Activated CD8-positive, alpha-beta T cell treated with anti-CD3 and anti-CD28 coated beads, Interleukin-2, amount 10 ng/mL, durations not matched to agents 7 days and 5 days (primary cell): ENCODE results near the gene ZNF48. TPM values are rescaled to one million over a fixed set of nuclear protein-coding genes. Genes with fewer than 3 reads are reported as not detected.
A peak's percentile ranks its signal among the peaks of the same experiment; 100 is the strongest.

Experiments used
- ATAC-seq: fragments of 150-1000 bp; cut with Tn5 transposase; one replicate; pipeline ENCODE4 v1.10.0; 2021; ENCODE audit warnings: moderate library complexity
- CTCF ChIA-PET: fragments of 350-600 bp; sonication (Branson Sonifier 250); formaldehyde crosslinking; loops from one replicate; lab custom pipeline; 2021; ENCODE audit warnings: antibody characterized with exemption; lab: Charles Lee
- POLR2A ChIA-PET: fragments of 350-600 bp; sonication (Branson Sonifier 250); formaldehyde crosslinking; loops from one replicate; lab custom pipeline; 2021; ENCODE audit warnings: antibody characterized with exemption; lab: Charles Lee
- DNase-seq: peaks from one replicate; pipeline ENCODE4 v3.0.0-alpha.2; 2020
- H3K27ac Mint-ChIP-seq: one replicate; pipeline ENCODE4 v1.8.0; 2021; ENCODE audit warnings: mild to moderate bottlenecking, mixed read lengths
- H3K27me3 Mint-ChIP-seq: one replicate; pipeline ENCODE4 v1.8.0; 2021; ENCODE audit warnings: low read depth, mixed read lengths
- H3K36me3 Mint-ChIP-seq: one replicate; pipeline ENCODE4 v1.8.0; 2021; ENCODE audit warnings: low read depth, mixed read lengths
- H3K4me1 Mint-ChIP-seq: one replicate; pipeline ENCODE4 v1.8.0; 2021; ENCODE audit warnings: low read depth, mixed read lengths
- H3K4me3 Mint-ChIP-seq: one replicate; pipeline ENCODE4 v1.8.0; 2021; ENCODE audit warnings: mild to moderate bottlenecking, mixed read lengths
- H3K9me3 Mint-ChIP-seq: one replicate; pipeline ENCODE4 v1.8.0; 2022; ENCODE audit warnings: mixed read lengths; ENCODE audit not compliant: insufficient read depth
- total RNA-seq, 2 experiments: library from RNA; stranded (reverse); gene quantifications; one replicate each; pipeline ENCODE4 v1.2.3, GENCODE V29; 2021

The ZNF48 gene
- total RNA-seq, 2 experiments from 2014 or later: 13.5 to 13.8 TPM

DNA sequence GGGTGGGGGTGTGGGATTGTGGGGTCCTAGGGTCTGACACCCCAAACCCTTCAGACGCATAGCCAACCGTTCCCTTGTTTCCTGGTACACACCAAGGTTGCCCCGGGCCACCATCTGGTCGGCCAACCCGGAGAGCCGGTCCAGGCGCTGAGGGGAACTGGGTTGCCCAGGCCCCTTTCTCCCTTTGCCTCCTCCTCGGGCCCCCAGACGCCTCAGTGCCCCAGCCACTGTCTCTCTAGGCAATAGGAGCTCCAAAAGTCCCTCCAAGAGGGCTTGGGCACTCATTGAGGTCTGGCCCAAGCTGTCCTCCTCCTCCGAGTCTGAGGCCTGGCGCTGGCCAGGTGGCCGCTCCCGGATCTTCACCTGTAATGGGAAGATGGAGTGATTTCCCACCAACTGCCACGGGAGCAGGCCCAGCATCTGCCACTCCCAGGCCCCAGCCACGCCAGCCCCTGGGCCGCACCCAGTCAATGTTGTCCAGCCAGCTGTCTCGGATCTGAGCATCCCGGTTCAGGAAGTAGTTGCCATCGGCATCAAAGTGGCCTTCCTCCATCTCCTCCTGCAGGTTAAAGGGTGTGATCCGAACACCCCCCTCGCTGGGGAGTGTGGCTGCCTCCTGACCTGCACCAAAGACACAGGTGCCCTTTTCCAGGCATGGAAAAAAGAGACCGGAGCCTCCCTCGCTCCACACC is 41.6 kb upstream of the ZNF48 start:
- H3K27ac Mint-ChIP-seq: peak overlapping the region; percentile 30
- H3K4me3 Mint-ChIP-seq: peak overlapping the region; percentile 95
- DNase-seq: no peak

DNA sequence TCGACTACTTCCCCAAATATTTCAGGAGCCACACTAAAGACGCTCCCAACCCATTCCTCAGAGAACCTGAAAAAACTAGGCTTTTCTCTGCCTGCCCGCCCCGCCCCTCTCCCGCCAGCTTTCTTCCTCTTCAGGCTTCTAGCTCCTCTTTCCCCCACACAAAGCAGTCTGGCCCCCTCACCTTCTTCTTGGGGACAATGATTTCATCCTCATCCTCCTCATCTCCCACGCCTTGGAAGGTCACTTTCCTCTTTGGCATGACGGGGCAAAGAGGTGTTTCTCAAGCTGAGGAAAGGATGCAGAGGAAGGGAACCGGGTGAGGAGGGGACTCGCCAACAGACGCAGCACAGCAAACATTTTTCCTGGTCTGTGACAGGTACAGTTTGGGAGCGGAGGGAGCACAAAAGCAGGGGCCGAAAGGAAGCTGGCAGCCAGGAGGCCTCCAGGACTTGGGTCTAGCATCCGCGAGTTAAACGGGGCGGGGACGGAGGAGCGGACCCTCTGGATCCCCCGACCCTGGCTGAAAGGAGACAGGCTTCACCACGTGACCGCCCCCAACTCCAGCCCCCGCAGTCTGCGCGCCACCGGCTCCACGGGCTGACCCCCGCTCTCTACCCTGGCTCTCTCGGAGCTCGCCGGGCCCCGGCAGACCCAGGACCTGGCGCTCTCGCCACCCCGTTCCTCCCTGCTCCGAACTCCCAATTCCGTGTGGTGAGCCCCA is 40.6 kb upstream of the ZNF48 start:
- CTCF ChIA-PET: interaction anchor here (1.4 to 3.3 kb wide), 4 partner anchors 10 to 75 kb away, joined by 3 to 14 read pairs (median 6); partner anchors contain the start of genes DCTPP1 and TBC1D10B
- no peak for DNase-seq

More for the DNA sequence above, 41.6 kb upstream of the ZNF48 start:
- H3K4me1 Mint-ChIP-seq: peaks cover 75% of the 10 kb centered on the region
- no peaks in the 10 kb centered on the region for H3K27me3 Mint-ChIP-seq
- H3K9me3 Mint-ChIP-seq: no peaks in the 10 kb centered on the region
- peaks cover 67% of the 10 kb centered on the region for H3K36me3 Mint-ChIP-seq
- POLR2A ChIA-PET: interaction anchor here (0.5 to 2.0 kb wide), 5 partner anchors 9 to 56 kb away, joined by 3 to 7 read pairs (median 4); partner anchors contain the start of gene TBC1D10B
- CTCF ChIA-PET: interaction anchor here (1.4 to 3.3 kb wide), 4 partner anchors 11 to 76 kb away, joined by 3 to 14 read pairs (median 6); partner anchors contain the start of genes DCTPP1 and TBC1D10B
- no peak for ATAC-seq

DNA sequence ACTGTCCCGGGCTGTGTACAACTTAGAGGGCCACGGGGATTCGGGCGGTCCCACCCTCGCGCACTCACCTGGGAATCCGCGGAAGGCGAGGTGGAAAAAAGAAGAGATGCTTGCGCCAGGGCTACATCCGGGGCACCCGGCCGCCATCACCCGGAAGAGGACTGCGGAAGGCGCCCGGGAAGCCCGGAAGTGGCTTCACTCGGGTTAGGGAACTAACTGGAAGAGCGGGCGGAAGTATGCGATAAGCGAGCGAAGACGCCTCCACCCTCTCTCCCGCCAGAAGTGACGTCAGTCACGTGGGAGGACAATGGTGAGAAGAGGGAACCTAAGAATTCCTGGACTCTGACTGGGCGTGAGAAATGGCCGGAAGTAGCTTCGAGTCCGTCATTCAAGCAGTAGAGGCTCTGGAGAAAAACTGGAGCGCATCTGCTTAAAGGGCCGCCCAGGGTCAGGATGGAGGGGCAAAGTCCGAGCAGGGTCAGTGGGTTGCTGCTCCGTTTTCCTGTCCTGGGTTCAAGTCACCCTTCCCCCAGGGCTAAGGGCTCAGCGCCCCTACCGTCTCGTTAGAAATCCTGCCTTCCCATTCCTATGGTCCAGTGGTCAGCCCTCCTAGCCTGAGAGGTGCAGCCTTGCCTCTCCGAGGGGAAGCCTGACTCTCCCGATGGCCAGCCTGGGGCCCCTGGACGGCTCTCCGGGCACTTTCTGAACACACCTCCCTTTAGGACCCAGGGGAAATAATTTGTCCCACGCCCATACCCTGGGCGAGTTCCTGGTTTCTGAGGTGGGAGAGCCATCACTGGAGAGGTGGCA is 39.9 kb upstream of the ZNF48 start, which contains the start of gene CD2BP2:
CD2BP2 (minus strand) TSS at position 165 of the 810 bp plus-strand sequence. CDS start 627 bp downstream, outside the sequence.
- DNase-seq (peak; percentile 88), ATAC-seq (peak; percentile 83)
- CTCF ChIA-PET: interaction anchor here (1.6 to 3.3 kb wide), 3 partner anchors 10 to 55 kb away, joined by 5 to 14 read pairs (median 8); partner anchors contain the start of gene TBC1D10B
- Mint-ChIP-seq H3K27me3 (no peaks in the 10 kb centered on the region), H3K36me3 (peaks cover 70% of the 10 kb centered on the region), H3K27ac (peak within 1 kb of the TSS; percentile 89), H3K9me3 (no peaks in the 10 kb centered on the region), H3K4me1 (peaks cover 62% of the 10 kb centered on the region), H3K4me3 (peak within 1 kb of the TSS; percentile 95)
- POLR2A ChIA-PET: interaction anchor here (0.6 to 2.0 kb wide), 11 partner anchors 11 to 290 kb away, joined by 3 to 8 read pairs (median 4); partner anchors contain the start of genes ALDOA, SEPTIN1, TBC1D10B and ZNF48

More for the DNA sequence above, 40.6 kb upstream of the ZNF48 start:
- POLR2A ChIA-PET: interaction anchor here (0.6 to 2.0 kb wide), 9 partner anchors 11 to 289 kb away, joined by 3 to 7 read pairs (median 4); partner anchors contain the start of genes ALDOA, TBC1D10B and ZNF48
- H3K36me3 Mint-ChIP-seq: peaks cover 69% of the 10 kb centered on the region
- peaks cover 67% of the 10 kb centered on the region for H3K4me1 Mint-ChIP-seq
- peak overlapping the region; percentile 95 for H3K4me3 Mint-ChIP-seq
- peak; percentile 59 for ATAC-seq
- H3K27me3 Mint-ChIP-seq: no peaks in the 10 kb centered on the region
- peak overlapping the region; percentile 89 for H3K27ac Mint-ChIP-seq
- no peaks in the 10 kb centered on the region for H3K9me3 Mint-ChIP-seq

DNA sequence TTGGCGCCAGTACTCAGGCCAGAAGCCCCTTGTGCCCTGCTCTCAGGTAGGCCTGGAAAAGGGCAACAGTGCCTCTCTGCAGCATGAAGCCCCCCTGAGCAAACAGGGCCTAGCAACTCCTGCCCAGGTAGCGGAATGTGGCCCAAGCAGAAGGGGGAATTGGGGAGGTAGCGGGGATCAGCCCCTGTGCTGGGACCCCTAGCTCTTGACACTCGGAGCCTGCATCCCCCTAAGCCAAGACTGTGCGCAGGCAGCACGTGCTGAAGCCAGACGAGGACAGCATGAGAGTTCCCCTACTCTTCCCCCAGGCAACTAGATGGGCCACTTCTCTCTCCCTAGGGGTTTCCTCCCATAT is 39.3 kb upstream of the ZNF48 start:
- ATAC-seq (no peak), DNase-seq (no peak)
- Mint-ChIP-seq H3K36me3 (peaks cover 69% of the 10 kb centered on the region), H3K4me1 (peaks cover 57% of the 10 kb centered on the region), H3K27me3 (no peaks in the 10 kb centered on the region), H3K27ac (peak overlapping the region; percentile 89), H3K9me3 (no peaks in the 10 kb centered on the region), H3K4me3 (peak overlapping the region; percentile 95)
- ChIA-PET POLR2A (interaction anchor here (0.7 to 2.0 kb wide), 8 partner anchors 15 to 291 kb away, joined by 3 to 8 read pairs (median 4); partner anchors contain the start of genes ALDOA, CORO1A and SEPTIN1), CTCF (interaction anchor here (1.1 to 3.3 kb wide), 2 partner anchors 10 to 15 kb away, joined by 6 to 14 read pairs; partner anchors contain the start of gene TBC1D10B)

DNA sequence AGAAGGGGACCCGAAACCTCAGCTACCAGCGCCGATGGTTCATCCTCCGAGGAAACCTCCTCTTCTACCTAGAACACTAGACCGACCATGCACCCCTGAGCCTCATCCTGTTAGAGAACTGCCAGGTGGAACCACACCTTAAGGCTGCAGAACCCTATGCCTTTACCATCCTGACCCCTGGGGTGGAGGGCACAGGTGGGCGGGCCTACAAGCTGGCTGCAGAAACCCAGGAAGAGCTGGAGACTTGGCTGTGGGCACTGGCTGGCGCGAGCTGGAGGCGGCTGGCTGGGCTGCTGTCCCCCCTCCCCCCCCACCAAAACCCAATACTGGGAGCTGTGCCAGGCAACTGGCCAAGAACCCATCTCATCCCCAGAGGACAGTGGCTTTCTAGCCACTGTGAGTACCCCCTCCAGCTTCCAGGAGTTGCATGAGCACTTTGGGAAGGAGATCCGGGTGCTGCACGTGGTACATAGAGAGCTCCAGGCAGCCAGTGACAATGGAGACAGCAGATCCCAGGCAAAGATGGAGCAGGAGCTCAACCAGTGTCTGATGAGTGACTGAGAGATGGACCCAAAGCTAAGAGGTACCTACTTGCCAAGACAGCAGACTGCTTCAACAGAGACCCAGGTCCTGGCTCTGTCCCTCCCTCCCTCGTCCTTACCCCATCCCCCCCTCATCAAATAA is 38.7 kb upstream of the ZNF48 start:
- Mint-ChIP-seq H3K36me3 (peaks cover 67% of the 10 kb centered on the region), H3K9me3 (no peaks in the 10 kb centered on the region), H3K4me1 (peaks cover 51% of the 10 kb centered on the region), H3K27me3 (no peaks in the 10 kb centered on the region), H3K4me3 (peak overlapping the region; percentile 95), H3K27ac (peak overlapping the region; percentile 89)
- POLR2A ChIA-PET: interaction anchor here (0.6 to 1.6 kb wide), 4 partner anchors 15 to 173 kb away, joined by 3 to 8 read pairs (median 3); partner anchors contain the start of genes CORO1A and SEPTIN1
- ATAC-seq (no peak), DNase-seq (no peak)
- CTCF ChIA-PET: interaction anchor here (1.1 to 3.3 kb wide), 3 partner anchors 9 to 15 kb away, joined by 4 to 14 read pairs (median 6); partner anchors contain the start of gene TBC1D10B

DNA sequence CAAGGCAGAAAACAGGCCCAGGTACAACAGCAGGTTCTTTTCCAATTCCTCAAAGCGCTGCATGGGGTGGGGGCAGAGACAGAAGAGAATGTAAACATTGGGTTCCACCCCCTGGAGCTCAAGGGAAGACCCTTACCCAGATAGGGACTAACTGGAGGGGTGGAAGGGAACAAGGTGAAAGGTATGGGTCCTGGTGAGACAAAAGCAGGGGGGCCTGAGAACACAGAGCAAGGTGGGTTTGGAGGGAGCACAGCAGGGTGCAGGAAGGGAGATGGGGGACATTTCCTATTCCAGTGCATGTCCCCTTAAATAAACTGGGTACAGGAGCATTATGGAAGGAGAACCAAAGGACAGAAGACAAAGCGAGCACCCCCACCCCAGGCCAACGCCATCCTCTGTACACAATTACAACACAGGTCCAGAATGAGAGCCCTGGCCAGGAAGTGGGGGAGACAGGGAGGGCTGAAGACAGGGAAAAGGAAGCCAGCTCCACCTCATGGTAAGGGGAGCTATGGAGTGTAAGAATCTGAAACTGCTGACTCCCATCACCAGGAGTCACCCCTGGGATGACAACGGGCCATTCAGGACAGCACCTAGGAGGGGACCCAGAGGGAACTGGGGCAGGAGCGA is 38.0 kb upstream of the ZNF48 start:
- Mint-ChIP-seq H3K36me3 (peaks cover 63% of the 10 kb centered on the region), H3K27me3 (no peaks in the 10 kb centered on the region), H3K27ac (peak overlapping the region; percentile 89), H3K4me1 (peaks cover 47% of the 10 kb centered on the region), H3K4me3 (no peak overlapping the region), H3K9me3 (no peaks in the 10 kb centered on the region)
- ChIA-PET POLR2A (interaction anchor here (0.6 to 1.2 kb wide), 3 partner anchors 14 to 174 kb away, joined by 3 read pairs; partner anchors contain the start of gene CORO1A), CTCF (interaction anchor here (0.7 to 1.2 kb wide), 4 partner anchors 9 to 51 kb away, joined by 3 to 6 read pairs (median 4); no protein-coding TSS in a partner anchor)
- ATAC-seq: no peak
- DNase-seq: no peak

DNA sequence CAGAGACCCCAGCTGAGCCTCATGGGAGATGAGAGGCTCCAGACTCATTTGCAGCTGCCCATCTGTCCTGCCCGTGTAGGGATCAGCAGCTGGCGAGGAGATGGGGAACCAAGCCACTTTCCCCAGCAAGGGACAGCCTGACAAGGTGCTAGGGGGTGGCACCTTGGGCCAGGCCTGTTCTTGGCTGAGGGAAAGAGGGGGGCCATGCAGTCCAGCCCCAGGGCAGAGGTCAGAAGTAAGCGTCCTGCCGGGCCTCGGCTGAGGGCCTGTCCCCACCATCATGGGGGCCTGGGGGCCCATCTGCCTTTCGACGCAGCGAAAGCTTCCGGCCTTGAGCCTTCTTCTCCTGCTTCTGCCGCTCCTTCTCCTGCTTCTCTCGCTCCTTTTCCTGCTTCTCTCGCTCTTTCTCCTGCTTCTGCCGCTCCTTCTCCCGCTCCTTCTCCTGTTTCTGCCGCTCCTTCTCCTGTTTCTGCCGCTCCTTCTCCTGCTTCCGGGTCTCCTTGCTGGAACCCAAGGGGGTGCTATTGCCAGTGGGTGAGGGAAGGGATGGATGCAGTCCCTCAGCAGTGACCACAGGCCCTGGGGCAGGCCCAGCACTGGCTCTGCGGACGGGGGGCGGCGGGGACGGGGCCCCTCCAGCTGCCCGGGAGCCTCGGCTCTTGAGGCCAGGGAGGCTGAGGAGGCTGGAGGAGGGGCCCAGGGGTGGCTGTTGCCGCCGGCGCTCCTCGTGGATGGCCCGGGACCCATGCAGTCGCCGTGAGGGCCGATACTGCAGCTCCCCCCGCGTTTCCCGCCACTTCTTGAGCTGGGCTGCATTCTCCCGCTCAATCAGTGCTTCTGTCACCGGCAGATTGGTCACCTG is 37.3 kb upstream of the ZNF48 start:
- Mint-ChIP-seq H3K9me3 (no peaks in the 10 kb centered on the region), H3K4me3 (no peak overlapping the region), H3K27ac (no peak overlapping the region), H3K36me3 (peaks cover 61% of the 10 kb centered on the region), H3K27me3 (no peaks in the 10 kb centered on the region), H3K4me1 (peaks cover 45% of the 10 kb centered on the region)
- DNase-seq (no peak), ATAC-seq (no peak)
- CTCF ChIA-PET: interaction anchor here (0.7 to 0.9 kb wide), 2 partner anchors 13 to 51 kb away, joined by 3 read pairs; no protein-coding TSS in a partner anchor
- POLR2A ChIA-PET: no interaction called here

DNA sequence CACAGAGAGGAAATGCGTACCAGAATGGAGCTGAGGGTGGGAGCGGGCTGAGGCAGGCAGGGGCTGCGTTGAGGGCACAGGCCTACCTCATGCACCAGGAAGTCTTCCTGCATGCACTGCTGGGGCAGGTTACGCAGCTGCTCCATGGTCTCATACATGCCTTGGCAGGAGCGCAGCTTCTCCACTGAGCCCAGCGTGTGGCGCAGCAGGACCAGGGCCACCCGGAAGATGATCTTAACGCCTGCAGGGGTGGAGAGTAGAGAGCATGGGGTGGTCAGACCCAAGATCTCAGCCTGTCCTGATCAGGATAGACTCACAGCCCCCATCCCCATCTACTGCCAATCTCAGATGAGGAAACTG is 36.7 kb upstream of the ZNF48 start:
- peaks cover 64% of the 10 kb centered on the region for H3K36me3 Mint-ChIP-seq
- H3K9me3 Mint-ChIP-seq: no peaks in the 10 kb centered on the region
- DNase-seq: no peak
- ChIA-PET POLR2A (no interaction called here), CTCF (no interaction called here)
- no peak for ATAC-seq
- H3K27me3 Mint-ChIP-seq: no peaks in the 10 kb centered on the region
- H3K4me3 Mint-ChIP-seq: no peak overlapping the region
- peaks cover 46% of the 10 kb centered on the region for H3K4me1 Mint-ChIP-seq
- H3K27ac Mint-ChIP-seq: no peak overlapping the region

DNA sequence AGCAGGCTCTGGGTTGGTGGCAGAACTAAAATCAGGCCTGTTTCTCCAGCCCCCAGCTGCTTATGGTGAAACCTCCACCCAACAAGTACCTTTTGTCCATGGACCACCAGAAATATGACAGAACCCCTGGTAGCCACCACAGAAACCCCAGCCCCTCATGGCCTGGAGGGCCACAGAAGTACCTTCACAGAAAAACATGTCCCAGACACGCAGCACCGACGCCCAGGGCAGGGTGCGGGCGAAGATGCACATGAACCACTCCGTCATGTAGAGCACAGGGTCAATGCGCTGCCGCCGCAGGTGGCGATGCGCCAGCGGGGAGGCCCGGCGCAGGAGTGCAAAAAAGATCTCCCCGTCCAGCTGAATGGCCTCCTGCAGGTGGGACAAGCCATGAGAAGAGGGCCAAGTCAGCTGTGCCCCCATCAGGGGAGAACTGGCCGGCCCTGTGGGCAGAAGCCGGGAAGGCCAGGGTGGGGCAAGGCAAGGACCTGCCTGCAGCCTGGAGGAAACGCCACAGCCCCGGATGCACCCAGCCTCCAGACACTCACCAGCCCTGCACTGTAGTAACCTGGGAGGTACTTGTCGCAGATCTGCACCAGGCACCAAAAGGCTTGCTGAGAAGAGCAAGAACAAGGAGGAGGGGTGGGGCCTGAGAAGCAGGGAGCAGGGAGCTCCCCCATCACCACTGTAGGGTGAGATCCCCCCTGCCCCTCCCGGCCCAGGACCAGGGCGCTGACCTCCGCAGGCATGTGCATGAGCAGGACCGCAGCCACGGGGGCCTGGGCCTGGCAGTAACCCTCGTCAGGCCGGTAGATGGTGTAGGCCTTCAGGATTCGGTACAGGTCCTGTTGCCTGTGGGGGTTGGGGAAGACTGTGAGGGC is 36.0 kb upstream of the ZNF48 start:
- DNase-seq (no peak), ATAC-seq (no peak)
- no peaks in the 10 kb centered on the region for H3K27me3 Mint-ChIP-seq
- no peak overlapping the region for H3K27ac Mint-ChIP-seq
- H3K9me3 Mint-ChIP-seq: no peaks in the 10 kb centered on the region
- H3K4me1 Mint-ChIP-seq: peaks cover 40% of the 10 kb centered on the region
- POLR2A ChIA-PET: no interaction called here
- peaks cover 63% of the 10 kb centered on the region for H3K36me3 Mint-ChIP-seq
- no peak overlapping the region for H3K4me3 Mint-ChIP-seq
- CTCF ChIA-PET: interaction anchor here (1.1 to 1.4 kb wide), 2 partner anchors 50 to 327 kb away, joined by 3 to 4 read pairs; no protein-coding TSS in a partner anchor
